GM23338 (cell line): ENCODE data around the gene SMURF2. TPM values are rescaled to one million over a fixed set of nuclear protein-coding genes. Genes with fewer than 3 reads are reported as not detected.

Experiments
- ATAC-seq: fragments of 200-7000 bp; cut with Tn5 transposase; 3 replicates; pipeline ENCODE4 v1.9.1; 2020
- DNase-seq: peaks from one replicate; pipeline ENCODE4 v3.0.0-alpha.2; 2015; ENCODE audit warnings: low spot score
- H2AFZ ChIP-seq: fragments of 200-600 bp; sonication (generic); 2 replicates; pipeline ENCODE4 v1.8.0; 2016; ENCODE audit warnings: antibody characterized with exemption, mild to moderate bottlenecking, moderate library complexity
- H3F3A ChIP-seq: fragments of 200-600 bp; sonication (generic); replicated peaks from 2 replicates; pipeline ENCODE4 v1.8.0; 2017; ENCODE audit warnings: antibody characterized with exemption, mixed run types, low read depth
- H3K27ac ChIP-seq: fragments of 200-600 bp; sonication (generic); 2 replicates; pipeline ENCODE4 v1.6.1; 2016; ENCODE audit warnings: low read depth
- H3K27me3 ChIP-seq: fragments of 200-600 bp; sonication (generic); 2 replicates; pipeline ENCODE4 v1.8.0; 2016; ENCODE audit warnings: mild to moderate bottlenecking, mixed run types, moderate library complexity; ENCODE audit not compliant: insufficient read depth
- H3K36me3 ChIP-seq: fragments of 200-600 bp; sonication (generic); 2 replicates; pipeline ENCODE4 v1.8.0; 2016; ENCODE audit warnings: mild to moderate bottlenecking; ENCODE audit not compliant: insufficient read depth
- H3K4me1 ChIP-seq: fragments of 200-600 bp; sonication (generic); 2 replicates; pipeline ENCODE4 v1.8.0; 2016; ENCODE audit warnings: mild to moderate bottlenecking, moderate library complexity; ENCODE audit not compliant: insufficient read depth
- H3K4me2 ChIP-seq: fragments of 200-600 bp; sonication (generic); 2 replicates; pipeline ENCODE4 v1.7.1; 2017; ENCODE audit warnings: mixed run types
- H3K4me3 ChIP-seq: fragments of 200-600 bp; sonication (generic); 2 replicates; pipeline ENCODE4 v1.6.1; 2016; ENCODE audit warnings: mixed run types
- H3K79me2 ChIP-seq: fragments of 200-600 bp; sonication (generic); replicated peaks from 2 replicates; pipeline ENCODE4 v1.8.0; 2017; ENCODE audit warnings: mild to moderate bottlenecking; ENCODE audit not compliant: insufficient read depth
- H3K9me2 ChIP-seq: fragments of 200-600 bp; sonication (generic); 2 replicates; pipeline ENCODE4 v1.8.0; 2017; ENCODE audit not compliant: insufficient read depth
- H4K20me1 ChIP-seq: fragments of 200-600 bp; sonication (generic); replicated peaks from 2 replicates; pipeline ENCODE4 v1.8.0; 2017; ENCODE audit warnings: mild to moderate bottlenecking; ENCODE audit not compliant: insufficient read depth
- H3K27ac Mint-ChIP-seq: 2 replicates; pipeline ENCODE4 v1.8.0; 2020; ENCODE audit warnings: inconsistent platforms, mild to moderate bottlenecking, moderate library complexity, mixed read lengths
- H3K27me3 Mint-ChIP-seq: 3 replicates; pipeline ENCODE4 v1.8.0; 2022; ENCODE audit warnings: low read depth, mild to moderate bottlenecking, moderate library complexity, mixed read lengths, inconsistent platforms; ENCODE audit not compliant: insufficient read depth, poor library complexity
- H3K36me3 Mint-ChIP-seq: 3 replicates; pipeline ENCODE4 v1.8.0; 2021; ENCODE audit warnings: low read depth, mild to moderate bottlenecking, inconsistent platforms, moderate library complexity, mixed read lengths
- H3K4me1 Mint-ChIP-seq: 3 replicates; pipeline ENCODE4 v1.8.0; 2020; ENCODE audit warnings: mild to moderate bottlenecking, inconsistent platforms, mixed read lengths
- H3K4me3 Mint-ChIP-seq: 3 replicates; pipeline ENCODE4 v1.8.0; 2021; ENCODE audit warnings: moderate library complexity, mild to moderate bottlenecking, inconsistent platforms, mixed read lengths
- H3K9me3 Mint-ChIP-seq: 3 replicates; pipeline ENCODE4 v1.8.0; 2020; ENCODE audit warnings: moderate library complexity, mild to moderate bottlenecking, inconsistent platforms, mixed read lengths
- CREB1 ChIP-seq: fragments of 250-450 bp; sonication (Bioruptor Pico); IDR thresholded peaks from 2 replicates; pipeline ENCODE4 v1.5.0; 2020; ENCODE audit warnings: low read depth, mild to moderate bottlenecking, moderate library complexity
- CTCF ChIP-seq, 2 experiments: fragments of 200-600 bp in 1 of 2; sonication (generic) in 1 of 2; conservative IDR thresholded peaks; 2 replicates each; pipeline versions ENCODE4 v1.5.1 to v1.6.1; 2016 to 2017; ENCODE audit warnings: antibody characterized with exemption in 2 of 2, low read depth in 2 of 2, mild to moderate bottlenecking in 2 of 2, moderate library complexity in 1 of 2
- ETS1 ChIP-seq: IDR thresholded peaks from 2 replicates; pipeline ENCODE4 v1.6.1; 2016; ENCODE audit warnings: antibody characterized with exemption
- EZH2 ChIP-seq: fragments of 200-600 bp; sonication (generic); IDR thresholded peaks from one replicate; pipeline ENCODE4 v1.8.0; 2017; ENCODE audit warnings: antibody characterized with exemption, mild to moderate bottlenecking, low read depth; ENCODE audit not compliant: unreplicated experiment
- EZH2phosphoT487 ChIP-seq: fragments of 200-600 bp; sonication (generic); IDR thresholded peaks from one replicate; pipeline ENCODE4 v1.8.1; 2018; ENCODE audit warnings: antibody characterized with exemption; ENCODE audit not compliant: unreplicated experiment
- JUNB ChIP-seq: IDR thresholded peaks from one replicate; pipeline ENCODE4 v1.6.1; 2016; ENCODE audit warnings: antibody characterized with exemption; ENCODE audit not compliant: unreplicated experiment
- NANOG ChIP-seq: IDR thresholded peaks from 2 replicates; pipeline ENCODE4 v1.6.1; 2016; ENCODE audit warnings: antibody characterized with exemption, borderline replicate concordance
- POLR2AphosphoS5 ChIP-seq: IDR thresholded peaks from 2 replicates; pipeline ENCODE4 v1.6.1; 2016; ENCODE audit warnings: antibody characterized with exemption, low read depth
- REST ChIP-seq: IDR thresholded peaks from one replicate; pipeline ENCODE4 v1.6.1; 2018; ENCODE audit warnings: antibody characterized with exemption; ENCODE audit not compliant: unreplicated experiment
- STAT1 ChIP-seq: IDR thresholded peaks from one replicate; pipeline ENCODE4 v1.6.1; 2016; ENCODE audit warnings: antibody characterized with exemption; ENCODE audit not compliant: unreplicated experiment
- ZNF114 ChIP-seq: fragments of 250-450 bp; sonication (Bioruptor Pico); IDR thresholded peaks from 2 replicates; pipeline ENCODE4 v1.5.0; 2020; ENCODE audit warnings: mild to moderate bottlenecking, moderate library complexity
- ZNF331 ChIP-seq: fragments of 250-450 bp; sonication (Bioruptor Pico); IDR thresholded peaks from 2 replicates; pipeline ENCODE4 v1.5.0; 2020; ENCODE audit warnings: low read depth, mild to moderate bottlenecking, moderate library complexity
- ZNF462 ChIP-seq: fragments of 250-450 bp; sonication (Bioruptor Pico); IDR thresholded peaks from 2 replicates; pipeline ENCODE4 v1.5.0; 2020; ENCODE audit warnings: mild to moderate bottlenecking, moderate library complexity
- polyA plus RNA-seq: library from polyadenylated mRNA; unstranded; fragments of >200 nt; fragmentation: Nextera tagmentation; extraction: Ambion mirVana; gene quantifications from 2 replicates; pipeline ENCODE4 v1.2.1, GENCODE V29; 2016
- total RNA-seq: library from RNA; depleted of rRNA; stranded (reverse); fragments of >200 nt; shearing (Covaris generic); gene quantifications from 2 replicates; pipeline ENCODE4 v1.2.3, GENCODE V29; 2014

Gene SMURF2
- total and polyA plus RNA-seq, 2 experiments from 2014 or later: 12.1 to 29.6 TPM

GRCh38 chr17:64555281-64555680, 106.8 kb downstream of the SMURF2 start:
- no peaks in the 10 kb centered on the region for H3F3A ChIP-seq
- ATAC-seq: no peak
- H3K4me3 ChIP-seq: no peak overlapping the region
- Mint-ChIP-seq H3K4me3 (no peak overlapping the region), H3K9me3 (no peaks in the 10 kb centered on the region), H3K4me1 (peaks cover 9% of the 10 kb centered on the region), H3K36me3 (peaks cover 12% of the 10 kb centered on the region; the same call in 2 of the 3 replicates), H3K27me3 (no peaks in the 10 kb centered on the region), H3K27ac (no peak overlapping the region)
- H3K27me3 ChIP-seq: no peaks in the 10 kb centered on the region
- H3K36me3 ChIP-seq: peaks cover 5% of the 10 kb centered on the region
- H2AFZ ChIP-seq: no peak overlapping the region
- no peaks in the 10 kb centered on the region for H3K9me2 ChIP-seq
- no peak for DNase-seq
- H3K27ac ChIP-seq: no peak overlapping the region
- peaks cover 13% of the 10 kb centered on the region; the same call in 1 of the 2 replicates for H3K4me1 ChIP-seq
- no peak overlapping the region for H3K4me2 ChIP-seq
- no peaks in the 10 kb centered on the region for H3K79me2 ChIP-seq
- H4K20me1 ChIP-seq: no peaks in the 10 kb centered on the region
- TF ChIP-seq CREB1: no peak
- TF ChIP-seq ETS1: no peak
- no peak for TF ChIP-seq POLR2AphosphoS5
- TF ChIP-seq NANOG: no peak
- TF ChIP-seq EZH2: no peak
- TF ChIP-seq JUNB: no peak
- TF ChIP-seq REST: no peak
- no peak for TF ChIP-seq CTCF (conservative IDR thresholded peaks at IDR 0.05; ENCODE audit: low read depth in 2 of 2)
- no peak for TF ChIP-seq EZH2phosphoT487
- no peak for TF ChIP-seq ZNF114 (CRISPR knock-in tag)
- TF ChIP-seq ZNF331 (CRISPR knock-in tag): no peak
- TF ChIP-seq ZNF462 (CRISPR knock-in tag): no peak
- TF ChIP-seq STAT1: no peak
